ENCODE measurements around the gene C15orf62. TPM values are rescaled to one million over a fixed set of nuclear protein-coding genes. Genes with fewer than 3 reads are reported as not detected.

The C15orf62 gene
- total RNA-seq, 1 experiment from 2014 or later = not detected

DNA sequence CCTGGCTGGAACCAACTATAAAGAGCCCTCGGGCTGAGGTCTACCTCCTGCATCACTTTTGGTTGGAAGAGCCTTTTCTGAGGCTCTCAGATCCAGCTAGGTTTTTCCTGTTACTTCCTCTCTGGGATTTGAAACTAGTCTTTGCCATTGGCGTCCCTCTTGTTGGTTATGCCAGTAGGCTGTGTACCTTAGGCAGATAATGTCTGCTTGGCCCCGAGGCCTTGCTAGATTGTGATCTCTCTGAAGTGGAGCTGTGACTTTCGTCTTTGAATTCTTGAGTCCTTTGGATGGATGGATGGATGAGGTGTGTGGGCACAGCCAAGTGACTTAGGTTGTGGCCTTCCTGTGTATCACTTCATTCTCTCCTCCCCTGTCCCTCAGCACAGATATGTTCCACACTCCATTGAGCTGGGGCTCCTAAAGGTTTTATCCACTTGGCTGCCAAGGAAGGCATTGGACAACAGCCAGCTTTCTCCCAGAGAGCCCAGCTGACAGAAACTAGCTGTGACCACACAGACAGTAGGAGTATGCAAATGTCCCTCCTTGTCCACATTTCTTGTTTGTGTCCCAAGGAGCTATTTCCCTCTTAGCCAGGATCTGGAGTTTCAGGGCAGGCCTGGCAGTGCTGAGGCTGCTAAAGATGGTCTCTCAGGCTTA, 45.4 kb downstream of the C15orf62 start:
- DNase-seq (ENCODE audit: low read depth) = peak; percentile 63

DNA sequence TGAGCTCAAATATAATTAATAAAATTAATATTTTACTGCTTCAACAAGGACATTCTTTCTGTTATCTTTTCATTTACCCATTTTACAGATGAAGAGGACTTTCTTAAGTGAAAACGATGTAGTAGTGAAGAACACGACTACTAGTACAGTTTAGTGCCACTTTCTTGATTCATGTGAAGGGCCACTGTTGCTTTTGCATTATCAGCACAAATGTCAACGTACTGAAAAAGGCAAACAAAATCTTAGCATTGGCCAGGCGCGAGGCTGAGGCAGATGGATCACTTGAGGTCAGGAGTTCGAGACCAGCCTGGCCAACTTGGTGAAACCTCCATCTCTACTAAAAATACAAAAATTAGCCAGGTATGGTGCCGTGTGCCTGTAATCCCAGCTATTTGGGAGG, 49.3 kb downstream of the C15orf62 start:
- DNase-seq (ENCODE audit: low read depth) = no peak

- DNase-seq (ENCODE audit: low read depth) = no peak
Measured at GRCh38 chr15:40821195-40821594, 51.4 kb downstream of the C15orf62 start.

Other genes starting within 250 kb of the C15orf62 start
- 24.8 and 53.7 TPM in 2 replicates for gene CCDC32, start 204.9 kb upstream of the C15orf62 start, total RNA-seq (2014; rRNA removed; shearing (Covaris generic))
- gene RPUSD2, start 200.7 kb upstream of the C15orf62 start, total RNA-seq (2014; rRNA removed; shearing (Covaris generic)) = 12.2 and 13.2 TPM in 2 replicates
- 69.5 and 90.1 TPM in 2 replicates for gene KNL1, start 175.7 kb upstream of the C15orf62 start, total RNA-seq (2014; rRNA removed; shearing (Covaris generic))
- gene RAD51, start 74.8 kb upstream of the C15orf62 start, total RNA-seq (2014; rRNA removed; shearing (Covaris generic)) = 13.8 and 15.7 TPM in 2 replicates
- gene RMDN3, start 14.7 kb upstream of the C15orf62 start, total RNA-seq (2014; rRNA removed; shearing (Covaris generic)) = 13.6 and 17.0 TPM in 2 replicates
- 4.6 and 6.1 TPM in 2 replicates for gene GCHFR, start 5.9 kb upstream of the C15orf62 start, total RNA-seq (2014; rRNA removed; shearing (Covaris generic))
- 38.3 and 54.4 TPM in 2 replicates for gene ZFYVE19, start 37.1 kb downstream of the C15orf62 start, total RNA-seq (2014; rRNA removed; shearing (Covaris generic))
- gene DNAJC17, start 37.5 kb downstream of the C15orf62 start, total RNA-seq (2014; rRNA removed; shearing (Covaris generic)) = 36.3 and 36.9 TPM in 2 replicates
- not detected in 2 replicates for gene PPP1R14D, start 58.7 kb downstream of the C15orf62 start, total RNA-seq (2014; rRNA removed; shearing (Covaris generic))
- gene SPINT1, start 74.1 kb downstream of the C15orf62 start, total RNA-seq (2014; rRNA removed; shearing (Covaris generic)) = not detected in 2 replicates
- 0.12 and 0.20 TPM in 2 replicates for gene RHOV, start 104.3 kb downstream of the C15orf62 start, total RNA-seq (2014; rRNA removed; shearing (Covaris generic))
- gene VPS18, start 124.5 kb downstream of the C15orf62 start, total RNA-seq (2014; rRNA removed; shearing (Covaris generic)) = 14.9 and 18.4 TPM in 2 replicates
- gene DLL4, start 159.4 kb downstream of the C15orf62 start, total RNA-seq (2014; rRNA removed; shearing (Covaris generic)) = 2.5 and 2.6 TPM in 2 replicates
- 6.8 and 9.5 TPM in 2 replicates for gene CHAC1, start 183.5 kb downstream of the C15orf62 start, total RNA-seq (2014; rRNA removed; shearing (Covaris generic))

Measured in RPMI7951 (cell line).